AG08395 (cell line): ENCODE results near the gene TNFRSF11A.

Experiments
- DNase-seq: peaks from one replicate; pipeline ENCODE4 v3.0.0; 2012; ENCODE audit warnings: mixed read lengths, low spot score

Gene TNFRSF11A

GRCh38 chr18:62384610-62385097 lies 59.5 kb downstream of the TNFRSF11A start:
- DNase-seq = no peak

GRCh38 chr18:62386091-62386490 lies 61.0 kb downstream of the TNFRSF11A start:
- no peak for DNase-seq

- no peak for DNase-seq
Measured at GRCh38 chr18:62386601-62387000, 61.5 kb downstream of the TNFRSF11A start.

GRCh38 chr18:62387257-62387656 lies 62.1 kb downstream of the TNFRSF11A start:
- DNase-seq = no peak

- DNase-seq = no peak
Measured at GRCh38 chr18:62388855-62389760, 64.0 kb downstream of the TNFRSF11A start.

- DNase-seq = no peak
Measured at GRCh38 chr18:62389761-62390481, 64.8 kb downstream of the TNFRSF11A start.

- DNase-seq = no peak
Measured at GRCh38 chr18:62394006-62394763, 69.1 kb downstream of the TNFRSF11A start.

GRCh38 chr18:62396381-62396780 lies 71.3 kb downstream of the TNFRSF11A start:
- DNase-seq = no peak

- no peak for DNase-seq
Measured at GRCh38 chr18:62396967-62397366, 71.9 kb downstream of the TNFRSF11A start.

- DNase-seq = no peak
Measured at GRCh38 chr18:62398291-62398690, 73.2 kb downstream of the TNFRSF11A start.

- DNase-seq = no peak
Measured at GRCh38 chr18:62399276-62399675, 74.2 kb downstream of the TNFRSF11A start.

- no peak for DNase-seq
Measured at GRCh38 chr18:62399781-62400308, 74.7 kb downstream of the TNFRSF11A start.

GRCh38 chr18:62400916-62401315 lies 75.8 kb downstream of the TNFRSF11A start:
- no peak for DNase-seq

GRCh38 chr18:62402342-62402948 lies 77.3 kb downstream of the TNFRSF11A start:
- DNase-seq = no peak

GRCh38 chr18:62403120-62403519 lies 78.0 kb downstream of the TNFRSF11A start:
- no peak for DNase-seq

- no peak for DNase-seq
Measured at GRCh38 chr18:62404881-62405280, 79.8 kb downstream of the TNFRSF11A start.

GRCh38 chr18:62407660-62408059 lies 82.5 kb downstream of the TNFRSF11A start:
- DNase-seq = no peak

- no peak for DNase-seq
Measured at GRCh38 chr18:62409821-62410220, 84.7 kb downstream of the TNFRSF11A start.

GRCh38 chr18:62412231-62412979 lies 87.3 kb downstream of the TNFRSF11A start:
- no peak for DNase-seq

GRCh38 chr18:62413206-62413605 lies 88.1 kb downstream of the TNFRSF11A start:
- DNase-seq = no peak

GRCh38 chr18:62418258-62418657 lies 93.1 kb downstream of the TNFRSF11A start:
- no peak for DNase-seq
